ENCODE measurements around the gene CD44.

GRCh38 chr11:35214226-35214770 is 75.3 kb downstream of the CD44 start:
- no peak for TF ChIP-seq CTCF (IDR thresholded peaks at IDR 0.05)
- TF ChIP-seq EP300 (IDR thresholded peaks at IDR 0.05) = no peak
- TF ChIP-seq POLR2AphosphoS5 (IDR thresholded peaks at IDR 0.05) = no peak
- TF ChIP-seq POLR2A (IDR thresholded peaks at IDR 0.05) = no peak

Data from gastroesophageal sphincter (tissue), 3 donors.